ENCODE data around the gene DCAF11.

Gene DCAF11

GRCh38 chr14:24159777-24160498 is 45.4 kb downstream of the DCAF11 start:
- FAIRE-seq: no peak
- DNase-seq (ENCODE audit: low spot score): no peak

GRCh38 chr14:24160499-24160849 is 45.9 kb downstream of the DCAF11 start:
- no peak for DNase-seq (ENCODE audit: low spot score)
- FAIRE-seq: no peak

GRCh38 chr14:24160850-24161804 is 46.5 kb downstream of the DCAF11 start, which contains the start of gene IRF9:
TSS of gene IRF9 (plus strand) at chr14:24161265. CDS start at chr14:24162145, 880 bp downstream.
- peak; percentile 50 for FAIRE-seq
- peak; percentile 92 for DNase-seq (ENCODE audit: low spot score)

GRCh38 chr14:24162093-24162492 is 47.5 kb downstream of the DCAF11 start:
- DNase-seq (ENCODE audit: low spot score) (no peak), FAIRE-seq (no peak)

GRCh38 chr14:24164518-24164991 is 50.0 kb downstream of the DCAF11 start:
- FAIRE-seq: no peak
- DNase-seq (ENCODE audit: low spot score): no peak

GRCh38 chr14:24165785-24166184 is 51.2 kb downstream of the DCAF11 start:
- no peak for FAIRE-seq
- no peak for DNase-seq (ENCODE audit: low spot score)

- DNase-seq (ENCODE audit: low spot score) (no peak), FAIRE-seq (no peak)
These were observed 53.0 kb downstream of the DCAF11 start for GRCh38 chr14:24167469-24168114.

GRCh38 chr14:24171422-24172260 is 57.1 kb downstream of the DCAF11 start, which contains the start of gene REC8:
TSS of gene REC8 (plus strand) at chr14:24172080. CDS start at chr14:24172553, 473 bp downstream.
- FAIRE-seq (no peak), DNase-seq (ENCODE audit: low spot score) (no peak)

- no peak for FAIRE-seq
- no peak for DNase-seq (ENCODE audit: low spot score)
These were observed 57.8 kb downstream of the DCAF11 start for GRCh38 chr14:24172261-24172860.

GRCh38 chr14:24172871-24173281 is 58.3 kb downstream of the DCAF11 start:
- DNase-seq (ENCODE audit: low spot score): no peak
- no peak for FAIRE-seq

Data from urothelium cell line (cell line).